ENCODE data around the gene IGSF10.

Gene IGSF10

DNA sequence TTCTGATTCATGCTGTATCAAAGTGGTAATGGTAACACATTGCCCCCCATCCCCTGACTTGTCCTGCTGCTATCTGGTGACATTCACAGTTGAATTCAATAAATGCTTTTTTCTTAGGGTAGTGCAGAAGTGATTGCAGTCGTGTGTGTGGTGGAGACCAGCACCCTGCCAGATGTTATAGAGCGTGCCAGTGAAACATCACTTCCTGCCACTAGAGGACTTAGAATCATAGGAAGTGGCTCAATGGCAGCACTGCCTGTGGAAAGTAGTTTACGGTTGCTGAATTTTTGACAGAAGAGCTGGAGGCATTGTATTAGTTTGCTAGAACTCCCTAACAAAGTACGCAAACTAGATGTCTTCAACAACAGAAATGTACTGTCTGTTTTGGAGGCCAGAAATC, 38.9 kb downstream of the IGSF10 start:
- no peak for DNase-seq

DNA sequence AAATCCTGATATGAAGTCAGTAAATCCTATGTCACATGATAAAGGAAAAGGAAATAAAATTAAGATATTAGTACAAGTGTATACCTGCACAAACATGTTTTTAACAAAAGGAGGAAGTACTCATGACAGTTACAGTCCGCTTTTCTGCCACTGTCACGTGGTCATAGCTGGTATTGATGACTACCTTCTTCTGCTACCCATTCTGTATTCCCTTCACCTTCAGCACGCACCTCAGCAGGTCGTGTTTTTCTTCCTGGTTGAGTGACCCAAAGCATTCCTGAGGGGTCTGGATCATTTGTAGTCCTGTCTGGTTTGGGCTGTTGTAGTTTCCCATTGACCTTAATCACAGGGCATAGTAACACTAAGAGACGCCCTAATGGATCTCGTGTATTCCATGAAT, 41.1 kb downstream of the IGSF10 start:
- no peak for DNase-seq

DNA sequence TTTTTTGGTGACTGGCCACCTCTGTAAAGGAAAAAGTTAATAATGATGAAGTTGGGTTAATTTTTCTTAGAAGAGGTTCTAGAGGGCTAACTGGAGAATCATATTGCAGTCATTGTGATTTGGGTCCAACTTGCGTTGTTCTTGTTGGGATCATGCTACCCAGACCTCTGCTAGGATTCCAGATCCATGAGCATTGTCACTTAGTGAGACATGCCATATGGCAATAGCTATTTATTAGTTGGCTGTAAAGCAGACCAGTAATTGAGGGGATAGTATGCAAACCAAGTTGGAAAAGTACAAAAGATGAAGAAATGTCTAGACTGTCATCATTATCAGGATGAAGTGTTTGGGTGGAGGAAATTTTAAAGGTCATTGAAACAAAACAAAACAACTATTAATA, 45.6 kb downstream of the IGSF10 start:
- no peak for DNase-seq

DNA sequence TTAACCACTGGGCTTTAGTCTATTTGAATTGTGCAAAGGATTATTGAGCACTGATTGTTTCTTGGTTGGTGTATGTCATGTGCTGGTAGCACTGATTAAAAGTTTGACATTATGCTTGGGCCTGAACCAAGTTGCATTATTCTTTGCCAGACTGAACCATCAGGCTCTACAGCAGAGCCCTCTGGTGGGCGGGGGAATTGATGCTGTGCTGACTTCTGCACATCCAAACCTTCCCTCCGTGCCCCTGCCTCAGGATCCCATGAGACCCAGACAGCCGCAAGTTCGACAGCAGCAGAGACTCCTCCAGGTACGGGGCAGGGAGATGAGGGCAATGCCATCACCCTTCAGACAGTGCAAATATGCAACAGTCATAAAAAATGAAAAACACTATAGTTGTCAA, 47.9 kb downstream of the IGSF10 start:
- no peak for DNase-seq

All from eye (tissue), 1 donor.